DOHH2 (cell line): Measurements from ENCODE around the gene BMS1.
"Not testable (repeated sequence)": the region's sequence is repeated elsewhere in the genome, so short reads cannot be mapped to it uniquely, and the experiment has no call there.

Source experiments
- H3F3A ChIP-seq: fragments of 200-600 bp; sonication (generic), shearing (Covaris generic); 2 replicates; pipeline ENCODE4 v1.6.0; 2016; ENCODE audit warnings: antibody characterized with exemption, mild to moderate bottlenecking; ENCODE audit not compliant: control insufficient read depth, insufficient read depth
- H3K27ac ChIP-seq: fragments of 200-600 bp; sonication (generic); 2 replicates; pipeline ENCODE4 v1.5.1; 2014; ENCODE audit warnings: low read depth, mild to moderate bottlenecking, low read length, moderate library complexity
- H3K27me3 ChIP-seq: fragments of 200-600 bp; sonication (generic); 2 replicates; pipeline ENCODE4 v1.6.1; 2014; ENCODE audit warnings: mild to moderate bottlenecking, low read length, mixed read lengths; ENCODE audit not compliant: control insufficient read depth
- H3K36me3 ChIP-seq: fragments of 200-600 bp; sonication (generic); 2 replicates; pipeline ENCODE4 v1.6.1; 2014; ENCODE audit warnings: mild to moderate bottlenecking, low read length, moderate library complexity, mixed read lengths; ENCODE audit not compliant: control insufficient read depth
- H3K4me1 ChIP-seq: fragments of 200-600 bp; sonication (generic); 2 replicates; pipeline ENCODE4 v1.6.1; 2014; ENCODE audit warnings: mild to moderate bottlenecking, low read length, mixed read lengths; ENCODE audit not compliant: control insufficient read depth
- H3K4me2 ChIP-seq: fragments of 200-600 bp; sonication (generic); 2 replicates; pipeline ENCODE4 v1.6.0; 2014; ENCODE audit warnings: mild to moderate bottlenecking, low read length, moderate library complexity
- H3K4me3 ChIP-seq: fragments of 200-600 bp; sonication (generic); 2 replicates; pipeline ENCODE4 v1.5.1; 2014; ENCODE audit warnings: mild to moderate bottlenecking, low read length, mixed read lengths
- H3K79me2 ChIP-seq: fragments of 200-600 bp; sonication (generic); 2 replicates; pipeline ENCODE4 v1.6.1; 2014; ENCODE audit warnings: mild to moderate bottlenecking, low read length, mixed read lengths; ENCODE audit not compliant: control insufficient read depth
- H3K9me2 ChIP-seq: fragments of 200-600 bp; sonication (generic); replicated peaks from 2 replicates; pipeline ENCODE4 v1.6.1; 2014; ENCODE audit warnings: mild to moderate bottlenecking, low read length, mixed read lengths; ENCODE audit not compliant: control insufficient read depth
- H3K9me3 ChIP-seq: fragments of 200-600 bp; sonication (generic); 2 replicates; pipeline ENCODE4 v1.6.1; 2014; ENCODE audit warnings: antibody characterized with exemption, low read length, mixed read lengths; ENCODE audit not compliant: control insufficient read depth, insufficient read depth
- H4K20me1 ChIP-seq: fragments of 200-600 bp; sonication (generic); 2 replicates; pipeline ENCODE4 v1.6.0; 2014; ENCODE audit warnings: low read depth, mild to moderate bottlenecking, antibody characterized with exemption, low read length, moderate library complexity; ENCODE audit not compliant: control insufficient read depth, insufficient read depth
- EZH2phosphoT487 ChIP-seq: fragments of 200-600 bp; sonication (generic); IDR thresholded peaks from 2 replicates; pipeline ENCODE4 v1.6.1; 2017; ENCODE audit warnings: borderline replicate concordance, mild to moderate bottlenecking, antibody characterized with exemption, low read length, moderate library complexity, mixed read lengths
- TF ChIP-seq, protein P1 (sequence below): fragments of 200-600 bp; sonication (generic); IDR thresholded peaks from one replicate; pipeline ENCODE4 v1.5.1; 2014; ENCODE audit warnings: antibody characterized with exemption, mild to moderate bottlenecking, low read depth, low read length; ENCODE audit not compliant: poor library complexity, severe bottlenecking

Gene BMS1

DNA sequence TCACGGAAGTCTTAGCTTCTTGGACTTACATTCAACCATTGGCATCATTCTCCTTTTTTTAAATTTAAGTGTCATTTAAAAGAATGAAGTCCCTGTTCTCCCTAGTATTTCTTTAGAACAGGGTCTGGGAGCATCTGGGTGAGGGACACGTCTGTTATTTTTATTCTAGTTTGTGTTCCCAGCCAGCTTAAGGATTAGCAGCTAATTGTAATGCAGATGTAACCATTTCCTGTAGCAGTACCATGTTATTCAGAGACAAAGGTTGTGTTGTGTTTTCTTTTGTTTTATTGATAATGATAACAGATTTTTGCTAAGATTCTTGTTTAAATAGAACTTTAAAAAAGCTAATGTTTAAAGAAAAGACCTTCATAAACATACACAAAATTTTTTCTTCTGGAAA, 34.3 kb downstream of the BMS1 start:
- Histone ChIP-seq H3K9me2 (no peaks in the 10 kb centered on the region), H3K4me3 (no peak overlapping the region), H3K36me3 (peaks cover 49% of the 10 kb centered on the region), H3K79me2 (peaks cover 16% of the 10 kb centered on the region), H3K4me1 (no peaks in the 10 kb centered on the region), H3K27me3 (no peaks in the 10 kb centered on the region), H3F3A (no peaks in the 10 kb centered on the region), H3K27ac (no peak overlapping the region), H3K4me2 (no peak overlapping the region), H4K20me1 (no peaks in the 10 kb centered on the region), H3K9me3 (no peaks in the 10 kb centered on the region)
- TF ChIP-seq, protein P1, sequence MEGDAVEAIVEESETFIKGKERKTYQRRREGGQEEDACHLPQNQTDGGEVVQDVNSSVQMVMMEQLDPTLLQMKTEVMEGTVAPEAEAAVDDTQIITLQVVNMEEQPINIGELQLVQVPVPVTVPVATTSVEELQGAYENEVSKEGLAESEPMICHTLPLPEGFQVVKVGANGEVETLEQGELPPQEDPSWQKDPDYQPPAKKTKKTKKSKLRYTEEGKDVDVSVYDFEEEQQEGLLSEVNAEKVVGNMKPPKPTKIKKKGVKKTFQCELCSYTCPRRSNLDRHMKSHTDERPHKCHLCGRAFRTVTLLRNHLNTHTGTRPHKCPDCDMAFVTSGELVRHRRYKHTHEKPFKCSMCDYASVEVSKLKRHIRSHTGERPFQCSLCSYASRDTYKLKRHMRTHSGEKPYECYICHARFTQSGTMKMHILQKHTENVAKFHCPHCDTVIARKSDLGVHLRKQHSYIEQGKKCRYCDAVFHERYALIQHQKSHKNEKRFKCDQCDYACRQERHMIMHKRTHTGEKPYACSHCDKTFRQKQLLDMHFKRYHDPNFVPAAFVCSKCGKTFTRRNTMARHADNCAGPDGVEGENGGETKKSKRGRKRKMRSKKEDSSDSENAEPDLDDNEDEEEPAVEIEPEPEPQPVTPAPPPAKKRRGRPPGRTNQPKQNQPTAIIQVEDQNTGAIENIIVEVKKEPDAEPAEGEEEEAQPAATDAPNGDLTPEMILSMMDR: no peak
- TF ChIP-seq EZH2phosphoT487: no peak

- not testable (repeated sequence) for H3K4me2 ChIP-seq, H3K9me3 ChIP-seq, H3K4me3 ChIP-seq, H4K20me1 ChIP-seq, H3K27ac ChIP-seq, H3K9me2 ChIP-seq, H3K27me3 ChIP-seq, H3F3A ChIP-seq, H3K4me1 ChIP-seq
- H3K79me2 ChIP-seq: peaks cover 11% of the 10 kb centered on the region
- peaks cover 48% of the 10 kb centered on the region for H3K36me3 ChIP-seq
Measured at GRCh38 chr10:42817417-42817816, 34.8 kb downstream of the BMS1 start.

GRCh38 chr10:42826759-42827158, 44.2 kb downstream of the BMS1 start:
- H3F3A ChIP-seq, H3K9me3 ChIP-seq, H3K4me2 ChIP-seq, H3K4me1 ChIP-seq, H4K20me1 ChIP-seq, H3K27me3 ChIP-seq, H3K27ac ChIP-seq, H3K9me2 ChIP-seq, H3K4me3 ChIP-seq: not testable (repeated sequence)
- Histone ChIP-seq H3K36me3 (peaks cover 76% of the 10 kb centered on the region), H3K79me2 (peaks cover 13% of the 10 kb centered on the region)

DNA sequence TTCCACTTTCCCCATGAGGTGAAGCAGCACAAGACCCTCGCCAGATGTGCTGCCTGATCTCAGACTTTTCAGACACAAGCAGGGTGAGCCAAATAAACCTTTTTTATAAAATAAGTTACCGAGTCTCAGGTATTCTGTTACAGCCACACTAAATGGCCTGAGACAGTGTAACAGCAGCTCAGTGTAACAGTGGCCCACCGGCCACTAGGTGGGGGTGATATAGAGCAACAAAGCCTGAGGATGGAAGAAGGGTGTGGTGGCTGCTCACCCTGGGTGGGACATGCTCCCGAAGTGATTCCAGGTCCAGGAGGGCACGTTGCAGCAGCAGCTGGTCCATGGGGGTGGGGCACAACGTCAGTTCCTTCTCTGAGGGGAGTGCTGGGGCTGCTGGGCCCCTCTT, 44.6 kb downstream of the BMS1 start:
- no peaks in the 10 kb centered on the region for H4K20me1 ChIP-seq

GRCh38 chr10:42828391-42828790, 45.8 kb downstream of the BMS1 start:
- Histone ChIP-seq H3K36me3 (peaks cover 69% of the 10 kb centered on the region), H3K79me2 (peaks cover 13% of the 10 kb centered on the region)
- not testable (repeated sequence) for H3K4me1 ChIP-seq, H3K27ac ChIP-seq, H3F3A ChIP-seq, H3K4me3 ChIP-seq, H3K4me2 ChIP-seq, H3K9me3 ChIP-seq, H3K9me2 ChIP-seq, H3K27me3 ChIP-seq, H4K20me1 ChIP-seq

More for the DNA sequence above, 44.6 kb downstream of the BMS1 start:
- Histone ChIP-seq H3F3A (no peaks in the 10 kb centered on the region), H3K27ac (no peak overlapping the region), H3K36me3 (peaks cover 78% of the 10 kb centered on the region), H3K9me2 (no peaks in the 10 kb centered on the region), H3K4me1 (no peaks in the 10 kb centered on the region), H3K4me3 (no peak overlapping the region), H3K79me2 (peaks cover 13% of the 10 kb centered on the region), H3K9me3 (no peaks in the 10 kb centered on the region), H3K27me3 (no peaks in the 10 kb centered on the region), H3K4me2 (no peak overlapping the region)
- TF ChIP-seq, protein P1: no peak
- no peak for TF ChIP-seq EZH2phosphoT487
